NCI-H345 treated with DMSO at 0.1 percent for 48 hours (cell line): ENCODE data around the gene POP4.
"Not testable (repeated sequence)": the region's sequence is repeated elsewhere in the genome, so short reads cannot be mapped to it uniquely, and the experiment has no call there.

ENCODE experiments used
- DNase-seq: peaks from one replicate; lab custom pipeline; 2025; ENCODE audit not compliant: unreplicated experiment; lab: John Stamatoyannopoulos, UW

Gene POP4

DNA sequence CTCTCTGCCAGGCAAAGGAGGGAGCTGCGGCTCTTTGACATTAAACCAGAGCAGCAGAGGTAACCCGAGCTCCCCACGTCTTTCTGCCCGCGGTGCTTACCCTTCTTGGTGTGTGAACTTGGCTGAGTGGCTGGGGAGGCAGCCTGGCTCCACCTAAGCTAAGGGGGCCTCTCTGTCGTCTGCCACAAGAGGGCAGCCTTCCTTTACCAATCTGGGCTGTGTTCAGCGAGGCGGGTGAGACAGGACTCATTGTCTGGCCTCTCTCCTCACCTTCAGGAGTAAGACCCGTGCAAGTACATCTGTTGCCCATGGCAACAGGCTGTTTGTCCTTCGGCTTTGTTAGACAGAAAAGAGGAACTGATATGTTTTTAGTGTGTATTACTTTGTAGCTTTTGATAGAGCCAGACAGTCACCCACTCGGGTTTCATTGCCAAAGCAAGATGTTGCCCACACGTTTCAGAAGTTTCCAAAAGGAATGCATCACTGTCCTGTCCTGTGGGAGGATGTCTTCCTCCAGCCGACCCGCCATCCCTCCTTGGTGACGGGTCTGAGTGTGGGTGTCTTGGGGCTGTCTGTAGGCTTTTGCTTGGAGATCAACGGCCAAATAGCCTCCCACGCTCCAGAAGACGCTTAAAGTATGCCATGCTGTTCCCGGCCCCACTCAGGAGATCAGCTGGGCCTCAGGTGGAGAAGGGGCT is 4.6 kb downstream of the POP4 start:
- DNase-seq = peak; percentile 88

DNA sequence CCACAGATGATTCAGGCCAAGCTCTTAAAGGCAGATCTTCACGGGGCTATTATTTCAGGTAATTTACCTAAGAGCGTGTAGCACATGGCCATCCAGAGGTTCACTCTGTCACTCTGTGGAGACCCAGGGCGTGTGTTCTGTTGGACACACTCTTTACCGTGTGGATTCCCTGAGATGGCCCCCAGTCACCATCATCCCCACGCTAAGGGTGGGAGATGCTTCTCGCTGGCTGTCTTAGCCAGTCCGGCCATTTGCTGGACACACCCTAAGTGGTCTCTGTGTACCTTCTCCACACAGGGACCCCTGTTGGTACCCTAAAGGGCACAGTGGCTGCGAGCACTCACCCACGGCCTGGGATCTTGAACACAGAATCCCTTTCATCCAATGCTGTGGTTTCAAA is 6.0 kb downstream of the POP4 start:
- DNase-seq = no peak

DNA sequence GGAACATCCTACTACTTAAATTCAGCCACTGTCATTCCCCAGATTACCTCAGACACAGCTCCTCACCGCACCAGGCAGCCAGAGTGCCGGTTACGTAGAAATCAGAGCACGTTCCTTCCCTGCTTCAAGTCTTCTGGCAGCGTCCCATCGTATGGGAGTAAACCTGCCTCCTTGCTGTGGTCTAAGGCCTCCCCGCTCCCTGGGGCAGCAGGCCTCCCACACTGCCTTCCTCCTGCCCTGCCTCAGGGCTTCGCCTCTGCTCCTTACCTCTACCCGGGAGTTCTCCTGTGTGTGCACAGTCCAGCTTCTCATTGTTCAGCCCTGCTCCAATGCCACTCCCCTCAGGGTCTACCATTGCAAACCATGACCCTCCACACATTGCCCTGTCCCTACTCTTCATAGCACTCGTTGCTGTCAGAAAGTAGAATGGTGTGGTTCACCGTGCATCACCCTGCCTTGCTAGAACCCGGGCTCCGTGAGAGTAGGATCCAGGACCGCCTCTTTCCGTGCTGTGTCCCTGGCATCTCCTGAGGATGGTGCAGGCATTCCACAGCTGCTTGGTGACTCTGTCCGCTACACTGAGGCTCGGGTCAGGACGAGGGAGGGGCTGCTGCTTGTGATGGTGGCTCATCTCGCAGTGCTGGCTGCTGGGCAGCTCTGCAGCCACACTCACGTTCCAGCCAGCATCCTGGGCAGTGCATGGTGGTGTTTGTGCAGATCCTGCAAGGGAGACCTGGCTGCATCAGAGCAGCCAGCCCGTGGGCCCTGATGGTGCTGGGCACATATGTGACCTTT is 6.9 kb downstream of the POP4 start:
- no peak for DNase-seq

DNA sequence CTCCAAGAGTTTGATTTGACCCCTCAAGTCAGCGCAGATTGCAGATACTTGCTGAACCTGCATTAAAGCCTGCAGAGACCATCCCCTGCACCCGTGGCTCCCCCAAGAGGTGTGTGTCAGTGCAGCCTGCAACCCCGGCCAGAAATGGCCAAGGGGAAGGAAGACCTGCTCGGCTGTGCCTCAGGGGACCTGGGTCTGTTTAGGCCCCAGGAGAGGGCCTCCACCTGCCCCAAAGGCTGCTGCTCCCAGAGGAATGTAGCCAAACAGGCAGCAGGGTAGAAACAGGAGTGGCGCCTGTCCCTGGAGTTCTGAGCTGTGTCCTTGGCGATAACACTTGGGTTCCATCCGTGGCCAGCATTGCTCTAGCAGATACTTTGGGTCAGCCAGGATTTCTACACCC is 8.0 kb downstream of the POP4 start:
- no peak for DNase-seq

DNA sequence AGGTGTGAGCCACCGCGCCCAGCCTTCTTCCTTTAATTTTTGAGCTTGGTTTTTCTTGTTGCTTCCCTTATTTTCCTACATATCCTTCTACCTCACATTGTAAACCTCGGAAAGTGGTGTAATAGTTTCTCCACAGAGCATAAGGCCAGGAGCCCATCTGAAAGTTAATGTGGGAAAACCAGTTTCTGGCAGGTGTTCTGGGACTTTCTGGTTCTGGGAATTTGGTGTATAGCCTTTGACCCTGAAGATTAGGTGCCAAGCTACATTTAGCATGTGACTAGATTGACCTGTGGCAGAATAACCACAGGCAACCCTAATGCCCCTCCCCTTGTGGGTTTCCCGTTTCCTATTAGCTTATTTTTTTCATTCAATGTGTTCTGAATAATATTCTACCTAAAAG is 8.7 kb downstream of the POP4 start:
- DNase-seq = no peak

DNA sequence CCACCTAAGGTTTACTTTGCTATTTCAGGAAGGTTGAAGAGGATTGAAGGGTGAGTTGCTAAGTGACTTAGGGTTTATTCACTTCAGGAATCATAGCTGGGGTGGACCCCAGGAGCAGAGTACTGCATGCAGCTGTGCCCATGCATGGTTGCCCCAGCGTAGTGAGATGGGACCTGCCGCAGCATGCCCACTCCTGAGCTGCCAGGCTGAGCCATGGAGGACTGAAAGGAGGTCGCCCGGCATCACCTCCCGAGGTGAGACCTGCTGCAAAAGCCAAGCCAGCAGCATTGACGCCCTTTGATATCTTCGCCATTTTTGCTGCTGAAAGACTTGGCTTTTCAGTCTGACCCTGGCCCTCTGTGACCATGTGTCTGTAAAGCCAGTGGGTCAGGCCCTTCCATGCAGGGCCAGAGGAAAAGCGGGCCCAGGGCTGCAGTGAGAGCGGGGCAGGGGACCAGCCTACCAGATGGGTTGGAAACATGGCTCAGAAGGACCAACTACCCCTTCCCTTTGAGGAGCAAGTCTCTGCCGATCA is 9.9 kb downstream of the POP4 start:
- DNase-seq = no peak

DNA sequence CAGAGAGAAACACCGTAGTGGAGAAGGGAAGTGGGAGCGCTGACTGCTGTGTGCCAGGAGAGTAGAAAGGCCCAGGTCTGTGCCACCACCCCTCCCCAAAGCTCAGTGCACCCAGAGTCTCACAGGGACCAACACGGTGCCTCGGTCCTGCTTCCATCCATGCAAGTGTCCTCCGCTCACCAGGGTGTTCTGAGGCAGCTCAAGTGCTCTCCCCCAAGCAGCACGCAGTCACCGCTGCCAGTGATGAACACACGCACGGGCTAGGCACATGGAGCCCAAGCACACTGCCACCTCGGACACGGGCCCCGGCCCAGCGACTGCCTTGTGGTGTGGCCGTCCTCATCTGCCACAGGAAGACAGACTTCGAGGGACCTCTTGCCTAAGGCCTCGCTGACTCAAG is 10.5 kb downstream of the POP4 start:
- DNase-seq = no peak

DNA sequence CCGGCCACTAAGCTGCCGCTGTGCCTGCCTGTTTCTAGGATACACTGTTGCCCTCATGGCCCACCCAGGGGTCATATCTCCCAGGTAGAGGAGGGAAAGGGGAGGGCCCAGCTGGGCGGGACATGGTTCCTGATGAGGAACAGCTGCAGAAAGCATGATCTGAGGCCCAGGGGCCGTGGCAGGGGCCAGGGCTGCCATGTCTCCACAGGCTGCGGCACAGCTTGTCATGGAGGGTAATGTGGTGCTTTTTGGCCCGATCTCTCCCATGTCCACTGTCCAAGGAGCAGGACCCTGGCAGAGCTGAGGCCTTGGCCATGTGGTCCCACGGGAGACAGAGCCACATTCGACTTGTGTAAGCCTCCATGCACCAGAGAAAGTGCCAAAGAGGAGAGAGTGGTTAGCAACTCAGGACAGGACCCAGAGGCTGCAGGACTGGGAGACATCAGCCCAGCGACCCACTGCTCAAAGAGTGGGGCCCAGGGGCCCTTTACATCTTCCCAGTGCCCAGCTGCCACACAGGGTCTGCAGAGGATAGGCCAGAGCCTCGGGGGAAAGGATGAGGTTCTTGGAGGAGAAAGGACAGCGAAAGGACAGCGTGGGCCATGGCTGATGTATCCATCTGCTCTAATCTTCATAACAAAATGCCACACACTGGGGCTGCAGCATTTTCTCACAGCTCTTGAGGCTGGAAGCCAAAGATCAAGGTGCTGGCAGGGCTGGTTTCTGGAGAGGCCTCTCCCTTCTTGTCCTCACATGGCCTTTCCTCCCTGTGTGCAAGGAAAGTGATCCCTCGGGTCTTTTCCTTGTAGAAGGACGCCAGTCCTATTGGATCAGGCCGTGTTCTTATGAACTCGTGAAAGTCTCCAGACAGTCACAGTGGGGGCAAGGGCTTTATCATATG is 11.5 kb downstream of the POP4 start:
- DNase-seq = no peak

DNA sequence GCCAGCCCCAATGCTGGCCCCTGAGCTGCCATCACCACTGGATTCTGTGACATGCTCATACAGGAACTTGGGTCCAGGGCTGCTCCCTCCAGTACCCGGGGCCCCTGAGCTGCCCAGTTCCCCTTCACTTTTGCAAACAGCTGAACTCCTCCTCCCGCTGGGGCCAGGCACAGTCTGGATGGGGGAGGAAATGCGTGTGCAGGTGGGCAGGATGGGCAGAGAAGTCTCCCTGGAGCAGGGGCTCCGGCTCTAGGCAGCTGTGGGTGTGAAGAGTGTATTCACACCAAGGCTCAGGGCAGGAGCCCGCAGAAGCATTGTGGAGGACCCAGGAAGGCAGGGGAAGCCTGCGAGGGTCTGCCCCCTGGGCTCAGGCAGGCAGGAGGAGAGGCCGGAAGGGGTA is 12.4 kb downstream of the POP4 start:
- DNase-seq = no peak

DNA sequence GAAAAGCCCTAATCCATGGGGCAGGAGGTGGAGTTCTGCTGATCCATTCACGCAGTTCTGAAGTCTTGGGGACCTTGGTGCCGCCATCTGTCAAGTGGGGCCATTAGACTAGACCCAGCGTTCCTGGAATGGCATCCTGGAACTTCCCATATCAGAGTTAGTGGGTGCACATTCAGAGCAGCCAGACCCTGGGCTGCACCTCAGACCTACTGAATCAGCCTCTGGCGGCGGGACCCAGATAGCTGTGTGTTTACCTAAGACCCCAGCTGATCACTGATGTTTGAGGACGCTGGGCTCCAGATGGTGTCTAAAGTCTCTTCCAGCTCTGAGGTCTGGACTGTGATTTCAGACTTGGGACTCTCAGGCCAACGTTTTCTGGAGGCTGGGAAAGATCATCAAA is 12.8 kb downstream of the POP4 start:
- no peak for DNase-seq

DNA sequence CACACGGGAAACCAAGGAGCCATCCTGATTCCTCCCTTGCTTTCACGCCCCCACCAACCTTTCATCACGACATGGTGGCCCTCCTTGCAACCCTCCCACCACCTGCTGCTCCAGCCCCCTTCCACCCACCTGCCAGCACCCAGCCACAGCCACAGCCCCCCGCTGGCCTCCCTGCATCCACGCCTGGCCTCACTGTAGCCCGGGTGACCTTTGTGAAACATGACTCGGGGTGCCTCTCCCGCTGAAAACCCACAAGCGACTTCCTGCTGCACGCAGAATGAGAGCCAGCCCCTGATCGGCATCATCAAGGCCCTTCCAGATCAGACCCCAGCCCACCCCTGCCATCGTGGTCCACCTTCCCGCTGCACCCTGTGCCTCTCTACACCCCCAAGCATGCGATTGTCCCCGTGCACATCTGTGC is 14.9 kb downstream of the POP4 start:
- no peak for DNase-seq

DNA sequence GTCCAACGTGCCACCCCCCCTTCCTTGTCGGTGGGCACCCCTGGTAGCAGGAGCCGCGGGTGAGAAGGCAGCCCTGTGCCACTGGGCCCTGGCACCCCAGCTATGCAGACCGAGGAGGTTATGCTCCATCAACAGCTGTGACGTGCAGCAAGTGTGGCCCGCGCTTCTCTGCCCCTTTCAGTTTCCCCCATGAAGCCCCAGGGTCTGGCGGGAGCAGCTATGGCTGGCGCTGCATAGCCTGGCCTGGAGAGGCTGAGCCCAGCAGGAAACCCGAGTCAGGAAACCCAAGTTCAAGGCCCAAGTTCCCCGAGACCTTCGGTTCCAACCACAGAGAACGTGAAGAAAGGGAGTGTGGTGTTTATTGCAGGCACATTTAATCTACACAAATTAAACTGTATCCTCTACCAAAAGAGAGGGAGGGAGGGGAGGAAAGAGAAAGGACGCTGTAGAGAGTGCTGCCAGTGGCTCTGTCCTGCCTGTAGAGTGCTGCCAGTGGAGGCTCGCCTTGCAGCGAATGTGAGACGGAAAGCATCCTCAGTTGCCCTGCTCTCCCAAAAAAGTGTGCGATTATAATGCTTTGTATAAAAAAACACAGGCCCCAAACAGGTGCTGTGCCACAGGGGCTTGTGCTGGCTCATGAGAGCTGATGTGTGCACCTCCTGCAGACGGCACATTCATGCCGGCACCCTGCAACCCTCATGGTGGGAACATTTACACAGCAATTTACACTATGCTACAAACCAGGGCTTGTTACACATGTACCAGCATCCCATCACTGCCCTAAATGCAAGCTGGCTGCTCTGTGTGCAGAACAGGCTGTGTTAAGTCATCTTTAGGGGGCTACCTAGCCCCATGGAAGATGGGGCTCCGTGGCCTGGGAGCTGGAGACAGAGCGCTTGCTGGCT is 16.3 kb downstream of the POP4 start:
- DNase-seq = no peak

DNA sequence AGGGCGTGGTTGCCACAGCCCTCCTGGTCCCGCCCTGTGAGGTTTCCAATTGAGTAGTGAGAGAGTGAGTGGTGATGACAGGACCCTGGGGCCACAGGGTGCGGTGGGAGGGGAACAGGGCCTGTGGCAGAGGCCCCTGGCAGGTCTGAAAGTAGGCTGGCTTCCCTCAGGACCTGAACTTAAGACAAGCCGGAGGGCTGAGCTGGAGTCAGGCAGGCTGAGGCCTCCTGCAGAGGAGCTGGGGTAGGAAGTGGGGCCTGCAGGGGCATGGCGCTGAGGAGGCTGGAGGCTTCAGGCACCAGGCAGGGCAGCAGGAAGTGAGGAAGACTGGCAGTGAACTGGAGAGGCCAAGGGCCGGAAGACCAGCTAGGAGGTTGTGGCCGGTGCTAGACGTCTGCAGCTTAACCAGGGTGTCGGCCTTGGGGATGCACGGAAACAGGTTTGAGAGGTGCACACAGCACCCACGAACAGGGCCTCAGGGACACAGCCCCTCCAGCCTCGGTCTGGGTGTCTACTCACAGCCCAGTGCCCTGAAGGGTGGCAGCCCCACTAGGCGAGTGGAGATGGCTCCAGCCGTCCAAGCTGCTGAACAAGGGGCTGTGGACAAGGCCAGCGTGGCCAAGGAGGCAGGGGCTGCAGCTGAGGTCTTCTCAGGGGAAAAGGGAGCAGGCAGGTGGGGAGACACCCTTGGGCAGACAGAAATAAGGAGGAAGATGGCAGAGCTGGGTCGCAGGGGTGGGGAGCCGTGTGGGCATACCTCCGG is 17.8 kb downstream of the POP4 start:
- no peak for DNase-seq

DNA sequence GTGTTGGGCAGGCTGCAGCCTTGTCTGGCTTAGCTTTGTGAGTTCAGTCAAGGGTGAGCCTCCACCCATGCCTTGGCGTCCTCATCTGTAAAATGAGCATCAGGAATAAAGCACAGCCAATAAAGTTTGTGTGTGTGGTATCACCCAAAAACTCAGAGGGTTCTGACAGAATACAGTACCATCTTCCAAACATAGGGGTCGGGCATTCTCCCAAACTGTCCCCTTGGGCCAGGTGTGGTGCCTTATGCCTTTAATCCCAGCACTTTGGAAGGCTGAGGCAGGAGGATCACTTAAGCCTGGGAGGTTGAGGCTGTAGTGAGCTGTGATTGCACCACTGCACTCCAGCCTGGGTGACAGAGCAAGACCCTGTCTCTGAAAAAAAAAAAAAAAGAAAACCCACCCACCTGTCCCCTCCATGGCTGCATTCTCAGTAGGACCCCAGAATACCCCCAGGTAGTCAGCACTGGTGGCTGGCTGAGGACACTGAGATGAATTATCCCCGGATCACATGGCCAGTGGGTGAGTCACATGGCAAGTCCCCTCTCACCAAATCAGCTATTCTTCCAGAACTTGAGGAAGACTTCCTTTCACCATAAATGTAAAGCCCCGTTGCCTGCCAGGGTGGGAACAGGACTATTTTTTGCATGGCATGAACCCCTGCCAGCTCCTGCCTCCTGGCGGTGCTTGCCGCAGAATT is 18.6 kb downstream of the POP4 start:
- DNase-seq = no peak

DNA sequence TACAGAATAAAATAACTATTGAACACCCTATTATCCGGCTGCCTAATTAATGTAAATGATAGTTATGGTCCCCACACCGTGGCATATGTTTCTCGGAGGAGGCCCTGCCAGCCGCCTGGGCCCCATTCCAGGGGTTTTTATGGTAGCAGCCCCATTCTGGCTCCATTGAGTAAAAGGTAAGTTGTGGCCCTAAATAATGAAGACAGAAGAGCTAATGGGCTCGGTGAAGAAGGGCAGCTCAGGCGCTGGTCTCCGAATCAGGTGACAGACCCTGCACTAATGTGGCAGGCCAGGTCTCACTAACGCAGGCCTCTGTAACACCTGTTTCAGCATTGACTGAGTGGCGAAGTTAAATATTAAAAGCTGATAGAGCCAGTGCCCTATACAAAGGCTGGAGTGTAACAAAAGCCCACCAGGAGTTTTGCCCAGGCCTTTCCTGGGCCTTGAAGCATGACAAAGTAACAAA is 19.1 kb downstream of the POP4 start:
- no peak for DNase-seq

DNA sequence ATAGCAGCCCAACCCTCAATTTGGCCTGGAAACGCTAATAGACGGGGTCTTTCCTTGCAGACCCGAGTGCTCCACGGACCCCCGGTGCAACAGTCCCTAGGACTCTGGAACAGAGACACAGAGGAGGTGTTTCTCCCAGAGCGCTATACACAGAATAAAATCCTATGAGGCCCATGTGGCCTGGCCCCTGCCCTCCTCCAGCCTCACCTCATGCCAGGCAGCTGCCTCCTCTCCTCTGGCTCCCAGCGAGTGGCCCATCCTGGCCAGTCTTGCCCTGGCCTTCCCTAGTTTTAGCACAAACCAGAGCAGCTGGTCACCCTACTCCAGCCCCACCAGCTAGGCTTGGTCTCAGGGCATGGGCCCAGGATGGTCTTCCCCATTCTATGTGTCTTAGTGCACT is 20.3 kb downstream of the POP4 start:
- DNase-seq = no peak

DNA sequence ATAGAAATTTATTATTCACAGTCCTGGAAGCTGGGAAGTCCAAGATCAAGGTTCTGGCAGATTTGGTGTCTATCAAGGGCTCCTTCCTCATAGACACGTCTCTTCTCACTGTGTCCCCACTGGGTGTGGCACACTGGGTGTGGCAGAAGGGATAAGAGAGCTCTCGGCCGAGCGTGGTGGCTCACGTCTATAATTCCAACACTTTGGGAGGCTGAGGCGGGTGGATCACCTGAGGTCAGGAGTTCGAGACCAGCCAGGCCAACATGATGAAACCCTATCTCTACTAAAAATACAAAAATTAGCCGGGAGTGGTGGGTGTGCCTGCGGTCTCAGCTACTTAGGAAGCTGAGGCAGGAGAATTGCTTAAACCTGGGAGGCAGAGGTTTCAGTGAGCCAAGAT is 20.7 kb downstream of the POP4 start:
- DNase-seq = not testable (repeated sequence)

DNA sequence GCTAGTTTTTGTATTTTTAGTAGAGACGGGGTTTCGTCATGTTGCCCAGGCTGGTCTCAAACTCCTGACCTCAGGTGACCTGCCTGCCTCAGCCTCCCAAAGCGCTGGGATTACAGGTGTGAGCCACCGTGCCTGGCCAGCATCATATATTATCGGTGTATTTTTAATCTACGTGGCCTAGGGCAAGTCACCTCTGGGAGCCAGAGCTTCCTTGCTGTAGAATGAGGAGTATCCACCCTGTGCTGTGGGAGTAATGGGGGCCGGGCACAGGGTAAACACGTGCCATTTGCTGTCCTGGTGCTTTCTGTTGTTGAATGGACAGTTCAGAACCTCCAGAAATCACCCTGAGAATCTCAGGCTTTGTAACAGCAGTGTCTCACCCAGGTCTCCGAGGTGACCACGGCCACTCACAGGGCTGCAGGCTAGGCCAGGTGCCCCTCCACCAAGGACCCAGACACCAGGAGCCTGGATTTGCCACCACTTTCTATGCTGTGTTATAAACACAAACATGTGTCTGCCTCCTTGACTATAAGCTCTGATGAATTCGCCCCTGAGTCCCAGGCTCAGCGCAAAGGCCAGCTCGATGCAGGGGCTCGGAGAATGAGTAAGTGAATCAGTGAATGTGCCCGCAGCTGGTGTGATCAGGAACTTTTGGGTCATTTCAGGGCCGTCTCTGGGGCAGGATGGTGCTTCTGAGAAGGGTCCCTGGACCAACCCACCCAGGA is 22.7 kb downstream of the POP4 start:
- no peak for DNase-seq
